HG03457 (cell line): ENCODE measurements around the gene ANO1.

Source experiments
- ATAC-seq: cut with Tn5 transposase; IDR thresholded peaks from one replicate; pipeline ENCODE4 v1.9.1; 2021; ENCODE audit warnings: moderate number of reproducible peaks; ENCODE audit not compliant: unreplicated experiment

The ANO1 gene

DNA sequence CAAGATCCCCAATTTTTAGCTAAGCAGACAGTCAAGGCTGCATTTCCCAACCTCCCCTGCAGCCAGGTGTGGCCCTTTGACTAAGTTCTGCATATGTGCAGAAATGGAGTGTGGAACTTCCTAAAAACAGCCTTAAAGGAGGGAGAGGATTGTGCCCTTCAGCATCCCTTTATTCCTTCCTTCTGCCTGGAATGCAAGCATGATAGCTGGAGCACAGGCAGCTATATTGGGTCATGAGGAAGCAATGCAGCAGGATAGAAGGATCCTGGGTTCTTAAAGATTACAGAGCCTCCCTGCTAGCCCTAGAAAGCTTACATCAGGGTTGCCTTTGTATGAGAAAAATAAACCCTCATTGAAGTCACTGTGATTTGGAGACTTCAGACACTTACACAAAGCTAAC is 154.9 kb downstream of the ANO1 start:
- no peak for ATAC-seq

DNA sequence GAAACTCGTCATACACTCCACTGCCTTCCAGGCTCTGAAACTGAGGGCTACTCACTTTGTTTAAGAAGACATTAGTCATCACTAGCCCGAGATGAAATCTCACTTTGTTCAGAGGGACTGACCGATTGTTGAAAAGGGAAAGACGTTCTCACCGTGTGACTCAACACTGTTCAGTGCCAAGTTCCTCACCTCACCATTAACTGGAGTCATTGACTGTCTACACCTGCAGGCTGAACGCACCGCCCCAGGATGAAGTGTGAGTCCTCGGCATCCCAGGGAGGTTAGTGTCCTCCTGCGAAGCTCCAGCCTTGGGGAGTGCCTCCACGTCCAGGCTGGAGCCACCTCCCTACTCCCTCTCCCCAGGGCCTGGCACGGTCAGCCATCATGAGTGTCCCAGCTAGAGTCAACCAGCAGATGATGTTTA is 155.4 kb downstream of the ANO1 start:
- ATAC-seq = no peak

DNA sequence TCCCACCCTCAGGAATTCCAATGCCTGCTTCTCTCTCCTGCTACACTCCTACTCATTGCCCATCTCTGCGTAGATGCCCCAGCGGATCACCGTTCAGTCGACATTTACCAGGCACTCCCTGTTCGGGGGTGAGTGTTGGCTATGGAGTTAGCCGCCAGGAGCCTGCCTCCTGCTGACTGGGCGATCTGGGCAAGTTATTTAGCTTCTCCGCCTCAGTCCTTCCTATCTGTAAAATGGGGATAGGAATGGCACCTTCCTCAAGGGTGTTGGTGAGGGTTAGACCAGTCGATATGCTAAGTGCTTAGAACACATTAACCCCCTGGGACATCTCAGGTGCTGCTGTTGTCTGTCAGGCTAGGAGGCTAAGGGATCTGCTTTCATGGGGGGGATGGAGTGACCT is 155.8 kb downstream of the ANO1 start:
- no peak for ATAC-seq
